Psoas muscle (tissue), 8 donors: ENCODE results near the gene SLC25A25. TPM values are rescaled to one million over a fixed set of nuclear protein-coding genes. Genes with fewer than 3 reads are reported as not detected.
A peak's percentile ranks its signal among the peaks of the same experiment; 100 is the strongest.
"Not testable (repeated sequence)": the region's sequence is repeated elsewhere in the genome, so short reads cannot be mapped to it uniquely, and the experiment has no call there.

Experiments
- ATAC-seq, 4 donors: fragments of 200-7000 bp; cut with Tn5 transposase; one replicate each; pipeline ENCODE4 v1.9.1; 2020; ENCODE audit warnings: moderate library complexity in 3 of 4, mild to moderate bottlenecking in 2 of 4
- DNase-seq, 2 donors: peaks; one replicate each; pipeline ENCODE4 v3.0.0-alpha.2; 2020
- H3K27ac ChIP-seq: fragments of 200-600 bp; one replicate; pipeline ENCODE4 v1.8.0; 2022
- H3K27me3 ChIP-seq, 3 donors: fragments of 200-600 bp in 1 of 3; one replicate each; pipeline versions ENCODE4 v1.6.1 to v1.8.0; 2013 to 2022; ENCODE audit warnings: low read length in 2 of 3, mild to moderate bottlenecking in 2 of 3, moderate library complexity in 1 of 3; ENCODE audit not compliant: insufficient read depth in 3 of 3
- H3K36me3 ChIP-seq, 2 donors: fragments of 200-600 bp in 1 of 2; one replicate each; pipeline versions ENCODE4 v1.6.1 to v1.8.0; 2013 to 2022; ENCODE audit warnings: low read depth in 1 of 2, mild to moderate bottlenecking in 1 of 2, moderate library complexity in 1 of 2; ENCODE audit not compliant: insufficient read depth in 1 of 2
- H3K4me1 ChIP-seq: fragments of 200-600 bp; one replicate; pipeline ENCODE4 v1.8.0; 2022
- H3K4me3 ChIP-seq: fragments of 200-600 bp; one replicate; pipeline ENCODE4 v1.8.0; 2022; ENCODE audit warnings: mild to moderate bottlenecking
- H3K9me3 ChIP-seq: fragments of 200-600 bp; one replicate; pipeline ENCODE4 v1.8.0; 2022
- CTCF ChIP-seq: fragments of 200-600 bp; IDR thresholded peaks from one replicate; pipeline ENCODE4 v1.8.0; 2022; ENCODE audit warnings: antibody characterized with exemption
- WGBS, 3 donors: extraction: QIAGEN DNeasy Blood & Tissue Kit; methylation state at CpG; one replicate each; pipeline versions ENCODE4 v1.1.6 to v1.1.7; 2013; 5-methylcytosine and 5-hydroxymethylcytosine counted together
- intact Hi-C, 2 donors: fragments of 100-400 bp; cut with DNase I; formaldehyde crosslinking; loops; one replicate each; pipeline versions ENCODE4 v1.11.0 to v1.14.2; 2022
- polyA plus RNA-seq, 3 donors: library from polyadenylated mRNA; stranded (reverse); fragments of 200-250 nt; gene quantifications; one replicate each; pipeline ENCODE4 v1.2.3, GENCODE V29; 2013
- total RNA-seq, 4 donors: library from RNA; stranded (reverse); fragmentation: NEBNext Ultra II Directional in 2 of 4; extraction: Animal tissue kit (Norgen Biotek cat#: 25700) in 2 of 4; gene quantifications; one replicate each; pipeline versions ENCODE4 v1.2.1 to v1.2.4, GENCODE V29; 2021 to 2023
- donor health status: healthy with polysubstance abuse.
- donor health status: DM: no; HTN: no; CAD: no; lungs with moderate emphysema.
- donor health status: Bipolar disorder and iron deficiency.
- donor health status: healthy.
- donor health status: DM: yes; HTN: yes; CAD: no.
- donor health status: DM: no; HTN: no; CAD: no.
- donor health status: DM: no; HTN: no; CAD: no.
- donor health status: DM: yes; HTN: yes; CAD: no.

SLC25A25 gene
- total and polyA plus RNA-seq, 7 donors: 3.6 to 50.3 (median 10.6) TPM

DNA sequence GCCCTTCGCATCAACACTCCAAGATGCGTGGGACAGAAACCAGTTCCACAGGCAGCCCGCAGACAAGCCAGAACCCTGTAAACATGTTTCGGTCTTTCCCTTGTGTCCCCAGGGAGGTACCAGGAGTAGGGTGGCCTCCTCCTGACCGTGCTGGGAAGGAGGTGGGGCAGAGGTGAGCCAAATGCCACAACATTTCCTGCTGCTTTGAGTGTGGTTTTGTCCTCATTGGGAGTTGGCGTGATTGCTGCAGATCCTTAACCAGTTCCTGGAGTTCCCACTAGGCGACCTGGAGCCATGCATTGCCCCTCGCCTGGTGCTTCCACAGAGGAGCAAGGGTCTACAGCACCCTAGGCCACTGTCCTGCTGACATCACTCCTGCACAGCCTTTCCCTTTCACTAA, 67.5 kb downstream of the SLC25A25 start:
- DNase-seq, H3K4me3 ChIP-seq, H3K27ac ChIP-seq, ATAC-seq, H3K36me3 ChIP-seq, H3K9me3 ChIP-seq, H3K4me1 ChIP-seq, intact Hi-C loops, H3K27me3 ChIP-seq: not testable (repeated sequence)
- WGBS, 3 donors: 84 to 88% (median 87%) methylated on average over 8 of the region's 8 CpGs

DNA sequence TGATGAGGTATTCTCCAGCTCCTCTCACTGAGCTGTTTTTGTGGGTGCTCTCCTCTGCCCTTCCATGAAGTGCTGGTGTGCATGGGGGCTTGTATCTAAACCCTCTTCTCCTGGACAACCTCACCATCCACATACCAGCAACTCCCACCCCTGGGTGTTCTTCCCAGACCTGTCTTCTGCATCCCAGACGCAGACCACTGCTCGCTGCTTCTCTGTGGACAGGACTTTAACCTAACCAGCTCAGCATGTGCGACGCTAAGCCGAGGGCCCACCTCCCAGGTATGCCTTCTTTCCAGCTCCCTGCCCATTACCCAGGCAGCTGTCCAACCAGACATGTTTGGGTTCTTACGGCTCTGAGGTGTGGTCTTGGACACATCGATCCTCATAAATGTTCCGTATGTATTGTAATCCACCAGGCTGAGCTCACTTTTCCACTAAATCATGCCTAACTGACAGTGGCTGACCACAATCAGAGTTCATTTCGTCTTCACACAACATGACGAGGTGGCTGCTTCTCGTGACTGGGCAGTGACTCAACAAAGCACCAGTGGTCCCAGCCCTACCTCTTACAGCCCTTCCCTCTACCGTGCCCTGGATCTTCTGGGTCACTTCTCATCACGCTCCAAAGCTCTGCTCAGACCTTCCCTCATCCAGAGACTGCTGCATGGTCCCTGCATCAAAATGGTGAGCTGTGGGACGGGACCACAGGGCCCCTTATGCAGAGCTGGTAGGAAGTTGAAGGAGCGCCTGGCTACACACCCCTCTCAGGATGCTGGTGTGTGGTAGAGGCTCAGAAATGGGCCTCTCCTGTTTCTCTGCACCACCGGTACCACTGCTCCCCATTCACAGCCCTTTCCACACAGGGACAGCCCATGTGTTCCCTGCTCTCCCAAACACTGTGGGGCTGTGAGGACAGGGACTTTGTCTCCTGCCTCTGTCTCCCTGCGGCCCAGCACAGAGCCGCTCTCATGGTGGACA, 69.1 kb downstream of the SLC25A25 start:
- 87 to 92% (median 92%) methylated on average over 18 of the region's 18 CpGs for WGBS, 3 donors
- Histone ChIP-seq H3K27ac (no peak overlapping the region), H3K36me3 (no peaks in the 10 kb centered on the region), H3K4me1 (no peaks in the 10 kb centered on the region), H3K27me3 (no peaks in the 10 kb centered on the region), H3K4me3 (no peak overlapping the region), H3K9me3 (no peaks in the 10 kb centered on the region)
- intact Hi-C loops: no loop called here
- ATAC-seq (no peak), DNase-seq (peak; percentile 3 to 24)
- TF ChIP-seq CTCF: no peak

- WGBS, 3 donors: 52 to 70% (median 69%) methylated on average over 3 of the region's 3 CpGs
- no peak for TF ChIP-seq CTCF
- Histone ChIP-seq H3K36me3 (no peaks in the 10 kb centered on the region), H3K4me1 (no peaks in the 10 kb centered on the region), H3K27me3 (no peaks in the 10 kb centered on the region), H3K27ac (no peak overlapping the region), H3K9me3 (no peaks in the 10 kb centered on the region), H3K4me3 (no peak overlapping the region)
- peak in 1 of 4 donors; percentile 32 for ATAC-seq
- intact Hi-C loops: no loop called here
- peak; percentile 1 to 9 for DNase-seq
These were observed 70.0 kb downstream of the SLC25A25 start for GRCh38 chr9:128138001-128138400.

- Histone ChIP-seq H3K9me3 (no peaks in the 10 kb centered on the region), H3K4me3 (no peak overlapping the region)
These were observed 71.6 kb downstream of the SLC25A25 start for GRCh38 chr9:128139621-128140020.

More at GRCh38 chr9:128139621-128140020, 71.6 kb downstream of the SLC25A25 start:
- no peaks in the 10 kb centered on the region for H3K36me3 ChIP-seq
- no peak overlapping the region for H3K27ac ChIP-seq
- DNase-seq (peak in 1 of 2 donors; percentile 8), ATAC-seq (no peak)
- WGBS, 3 donors: 44 to 77% (median 74%) methylated on average over 3 to 8 of the region's 16 CpGs
- H3K27me3 ChIP-seq: no peaks in the 10 kb centered on the region
- H3K4me1 ChIP-seq: no peaks in the 10 kb centered on the region
- no peak for TF ChIP-seq CTCF
- intact Hi-C loops: no loop called here
